SU-DHL-6 (cell line): Measurements from ENCODE around the gene PACS1.

Experiments used
- CTCF ChIP-seq: fragments of 200-600 bp; sonication (generic); IDR thresholded peaks from one replicate; pipeline ENCODE4 v1.5.1; 2017; ENCODE audit warnings: antibody characterized with exemption, mild to moderate bottlenecking, low read length, moderate library complexity; ENCODE audit not compliant: insufficient read depth, poor library complexity, severe bottlenecking
- EZH2phosphoT487 ChIP-seq: fragments of 200-600 bp; sonication (generic), shearing (Covaris generic); conservative IDR thresholded peaks from 2 replicates; pipeline ENCODE4 v1.6.1; 2018; ENCODE audit warnings: mild to moderate bottlenecking, antibody characterized with exemption, low read length, moderate library complexity, mixed read lengths

- TF ChIP-seq CTCF (no peak), EZH2phosphoT487 (no peak)
Observed at GRCh38 chr11:66068923-66069714, 953 bp upstream of the PACS1 start.
